HCEC 1CT (cell line): ENCODE data around the gene PHF21A.

Experiments used
- DNase-seq: peaks from one replicate; pipeline ENCODE4 v3.0.0-alpha.2; 2017

PHF21A gene

DNA sequence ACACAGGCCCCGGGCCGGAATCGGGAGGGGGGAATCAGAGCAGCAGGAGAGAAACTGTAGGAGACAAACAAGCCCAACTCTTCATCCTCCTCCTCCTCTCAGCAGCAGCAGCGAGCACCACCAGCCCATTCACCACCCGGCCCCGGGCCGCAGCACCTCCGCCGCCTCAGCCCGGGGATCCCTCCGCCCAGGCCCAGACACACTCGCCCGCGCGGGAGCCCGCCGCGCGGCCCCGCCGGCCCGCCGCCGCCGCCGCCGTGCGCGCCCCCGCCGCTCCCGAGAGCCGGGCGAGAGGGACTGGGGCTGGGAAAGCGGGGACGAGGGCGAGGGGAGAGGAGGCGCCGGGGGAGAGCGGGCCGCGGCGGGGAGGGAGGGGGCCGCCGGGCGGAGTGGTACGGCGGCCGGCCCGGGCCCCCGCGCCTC, at the start of gene PHF21A:
TSS of gene PHF21A (minus strand) at position 154 of the 423 bp plus-strand sequence. CDS start 37,235 bp downstream, outside the sequence.
- peak; percentile 93 for DNase-seq

DNA sequence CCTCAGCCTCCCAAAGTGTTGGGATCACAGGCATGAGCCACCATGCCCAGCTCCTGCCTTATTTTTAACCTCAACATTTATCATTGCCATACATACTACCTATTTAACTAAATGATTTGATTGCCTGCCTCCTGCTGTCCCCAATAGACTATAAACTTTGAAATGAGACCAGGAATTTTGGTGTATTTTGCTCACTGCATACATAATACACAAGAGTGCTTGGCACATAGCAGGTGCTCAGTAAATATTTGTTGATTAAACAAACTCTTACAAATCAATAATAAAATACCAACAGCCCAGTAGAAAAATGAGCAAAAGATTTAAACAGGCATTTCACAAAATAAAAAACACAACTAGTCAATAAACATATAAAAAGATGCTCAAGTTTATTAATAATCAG, 49.5 kb upstream of the PHF21A start:
- no peak for DNase-seq

DNA sequence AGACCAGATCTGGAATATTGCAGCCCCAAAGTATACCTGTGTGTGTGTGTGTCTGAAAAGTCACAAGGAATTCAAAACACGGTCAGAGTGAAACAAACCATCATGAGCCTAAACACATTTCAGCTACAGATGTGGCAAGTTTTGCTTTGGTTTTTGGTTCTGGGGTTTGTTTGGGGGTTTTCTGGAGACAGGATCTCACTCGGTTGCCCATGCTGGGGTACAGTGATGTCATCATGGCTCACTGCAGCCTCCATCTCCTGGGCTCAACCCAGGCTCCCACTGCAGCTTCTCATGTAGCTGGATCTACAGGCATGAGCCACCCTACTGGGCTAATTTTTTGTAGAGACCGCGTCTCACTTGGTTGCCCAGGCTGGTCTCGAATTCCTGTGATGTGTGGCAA, 41.4 kb upstream of the PHF21A start:
- no peak for DNase-seq

DNA sequence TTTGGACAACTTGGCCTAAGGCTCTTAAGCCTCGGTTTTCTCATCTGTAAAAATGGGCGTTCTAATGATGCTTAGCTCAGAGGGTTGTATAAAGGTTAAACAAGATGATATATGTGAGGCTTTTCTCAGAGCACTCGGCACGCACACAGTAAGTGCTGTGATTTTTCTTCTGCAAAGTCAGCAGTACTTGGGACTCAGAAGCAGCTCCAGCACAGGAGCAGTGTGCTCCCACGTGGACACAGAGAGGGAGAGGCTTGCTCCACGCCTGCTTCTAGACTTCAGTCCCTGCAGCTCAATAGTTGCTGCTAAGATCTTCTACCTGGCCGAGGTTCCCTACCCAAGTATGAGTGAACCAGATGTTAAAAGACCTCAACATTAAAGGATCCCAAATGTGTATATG, 39.9 kb upstream of the PHF21A start:
- no peak for DNase-seq

DNA sequence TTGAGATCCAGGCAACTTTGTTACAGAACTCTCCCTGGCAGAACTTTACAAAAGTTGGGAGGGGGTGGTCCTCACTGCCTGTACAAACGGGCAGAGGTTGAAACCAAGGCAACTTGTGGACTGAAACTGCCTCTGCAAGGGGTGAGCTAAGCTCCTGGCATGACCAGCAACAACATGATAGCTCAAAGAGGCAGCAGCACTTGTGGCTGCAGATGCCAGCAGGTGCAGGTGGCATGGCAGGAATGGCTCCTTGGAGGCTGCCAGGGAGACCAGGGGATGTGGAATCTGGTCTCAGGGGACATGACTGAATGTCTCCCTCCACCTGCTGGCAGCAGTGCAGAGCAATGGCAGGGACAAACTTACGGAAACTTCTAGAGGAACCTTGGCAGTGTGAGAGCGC, 38.8 kb upstream of the PHF21A start:
- no peak for DNase-seq

DNA sequence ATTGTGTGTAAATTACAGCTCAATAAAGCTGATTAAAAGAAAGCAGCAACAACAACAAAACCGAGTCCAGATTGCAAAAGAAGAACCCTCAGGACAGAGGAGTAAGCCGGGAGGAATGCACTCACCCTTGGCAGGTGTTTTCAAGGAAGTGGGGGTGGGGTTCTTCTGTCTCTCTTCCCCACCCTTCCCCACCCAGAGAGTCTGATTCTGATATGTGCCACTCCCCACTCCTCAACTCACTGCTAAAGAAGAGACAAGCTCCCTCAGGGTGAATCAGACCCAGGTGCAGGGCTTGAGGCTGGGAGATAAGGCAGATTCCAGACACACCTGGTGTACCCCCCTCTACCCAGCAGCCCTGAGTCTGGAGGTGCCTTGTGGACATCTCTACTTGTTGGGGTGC, 38.4 kb upstream of the PHF21A start:
- DNase-seq: no peak

DNA sequence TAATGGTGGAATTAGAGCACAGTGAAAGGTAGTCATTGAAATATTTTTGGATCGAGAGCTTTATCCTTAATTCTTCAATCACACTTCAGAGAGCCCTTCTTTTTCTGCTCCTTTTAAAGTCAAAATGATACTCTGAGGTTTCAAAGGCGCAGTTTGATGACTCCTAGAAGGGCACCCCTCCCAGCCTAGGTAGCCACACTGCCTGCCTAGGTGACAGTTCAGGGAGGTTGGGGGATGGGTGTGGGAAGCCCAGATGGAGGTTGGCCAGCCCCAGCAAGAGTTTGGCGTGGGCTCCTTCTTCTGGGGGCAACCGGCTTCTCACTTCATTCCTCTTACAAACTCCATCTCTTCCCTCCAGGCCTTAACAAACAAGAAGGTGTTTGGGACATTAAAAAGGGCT, 28.6 kb upstream of the PHF21A start:
- no peak for DNase-seq

DNA sequence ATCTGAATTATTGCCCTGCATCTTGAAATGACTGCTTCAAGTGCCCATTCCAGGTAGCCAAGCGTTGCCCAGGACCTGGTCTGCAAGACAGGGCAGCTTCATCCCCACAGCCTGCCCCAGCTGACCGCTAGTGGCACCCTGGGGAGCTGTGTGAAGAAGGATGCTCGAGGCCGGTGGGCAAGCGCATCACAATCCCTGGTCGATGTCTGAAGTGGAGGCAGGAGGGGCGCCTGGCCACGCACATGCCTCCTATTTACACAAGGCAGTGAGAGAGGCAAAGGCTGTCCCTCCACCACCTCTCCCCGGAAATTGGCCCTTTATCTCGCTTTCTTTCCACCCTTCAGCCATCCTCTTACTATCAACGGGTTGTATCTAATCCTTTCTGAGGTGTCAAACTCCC, 28.1 kb upstream of the PHF21A start:
- DNase-seq: no peak

DNA sequence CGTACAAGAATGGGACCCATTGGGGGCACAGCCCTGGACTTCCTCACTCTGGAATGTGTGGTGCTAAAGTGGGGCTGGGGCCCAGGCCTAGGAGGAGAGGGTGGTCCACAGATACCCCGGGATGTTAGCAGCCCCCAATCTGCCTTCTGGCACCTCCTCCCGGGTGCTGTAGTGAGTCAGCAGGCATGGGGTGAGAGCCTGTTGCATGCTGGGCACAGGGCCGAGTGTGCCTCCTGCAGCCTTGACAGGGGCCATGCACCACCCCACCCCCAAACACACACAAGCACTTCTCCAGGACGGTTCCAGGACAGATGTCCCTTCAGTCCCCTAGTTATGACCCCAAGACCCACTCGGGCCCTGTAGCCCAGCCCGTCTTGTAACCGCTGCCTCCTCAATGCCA, 23.5 kb upstream of the PHF21A start:
- no peak for DNase-seq

DNA sequence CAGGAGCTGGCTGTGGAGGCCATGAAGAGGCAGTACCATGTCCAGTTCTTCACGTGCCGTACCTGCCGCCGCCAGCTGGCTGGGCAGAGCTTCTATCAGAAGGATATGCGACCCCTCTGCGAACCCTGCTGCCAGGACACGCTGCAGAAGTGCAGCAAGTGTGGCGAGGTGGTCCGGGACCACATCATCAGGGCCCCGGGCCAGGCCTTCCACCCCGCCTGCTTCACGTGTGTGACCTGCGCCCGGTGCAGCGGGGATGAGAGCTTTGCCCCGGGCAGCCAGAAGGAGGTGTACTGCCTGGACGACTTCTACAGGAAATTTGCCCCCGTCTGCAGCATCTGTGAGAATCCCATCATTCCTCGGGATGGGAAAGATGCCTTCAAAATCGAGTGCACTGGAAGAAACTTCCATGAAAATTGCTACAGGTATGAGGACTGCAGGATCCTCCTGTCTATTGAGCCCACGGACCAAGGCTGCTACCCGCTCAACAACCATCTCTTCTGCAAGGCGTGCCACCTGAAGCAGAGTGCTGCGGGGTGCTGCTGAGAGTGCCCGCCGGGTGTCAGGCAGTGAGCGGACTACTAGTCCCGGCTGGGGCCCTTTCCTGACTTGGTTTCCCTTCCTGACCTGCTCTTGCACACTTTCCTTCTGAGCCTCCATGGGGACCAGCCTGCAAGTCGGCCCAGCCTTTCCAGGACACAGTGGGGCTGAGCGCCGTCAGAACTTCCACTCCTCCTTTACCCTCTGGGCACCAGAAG, 22.0 kb upstream of the PHF21A start:
- no peak for DNase-seq

DNA sequence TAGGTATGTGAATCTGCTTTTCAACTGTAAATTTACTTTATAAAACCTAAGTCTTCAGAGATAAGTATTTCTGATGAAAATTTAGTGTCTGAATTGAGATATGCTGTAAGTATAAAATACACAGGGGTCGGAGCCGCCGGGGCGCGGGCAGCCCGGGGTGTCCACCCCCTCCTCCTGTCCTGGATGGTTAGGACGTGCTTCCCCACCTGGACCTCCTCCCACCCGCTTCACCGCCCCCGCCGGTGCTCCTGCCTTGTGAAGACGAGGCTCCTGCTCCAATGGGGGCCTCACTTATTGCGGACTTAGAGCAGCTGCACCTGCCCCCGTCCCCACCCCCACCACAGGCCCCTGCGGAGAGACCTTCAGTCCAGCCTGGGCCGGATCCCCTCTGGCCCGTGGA, 21.3 kb upstream of the PHF21A start:
- DNase-seq: no peak

DNA sequence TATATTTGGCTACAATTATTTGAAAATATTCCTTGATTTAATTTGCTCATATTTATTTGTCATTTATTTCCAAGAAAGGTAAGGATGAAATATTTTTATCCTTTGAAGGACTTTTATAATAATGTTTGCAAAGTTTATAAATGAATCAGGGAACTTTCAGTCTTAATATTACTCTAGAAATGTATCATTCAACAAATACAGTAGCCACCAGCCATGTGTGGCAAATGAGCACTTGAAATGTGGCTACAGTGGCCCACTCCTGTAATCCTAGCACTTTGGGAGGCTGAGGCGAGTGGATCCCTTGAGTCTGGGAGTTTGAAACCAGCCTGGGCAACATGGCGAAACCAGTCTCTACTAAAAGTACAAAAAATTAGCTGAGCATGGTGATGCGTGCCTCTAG, 20.3 kb upstream of the PHF21A start:
- DNase-seq: no peak

DNA sequence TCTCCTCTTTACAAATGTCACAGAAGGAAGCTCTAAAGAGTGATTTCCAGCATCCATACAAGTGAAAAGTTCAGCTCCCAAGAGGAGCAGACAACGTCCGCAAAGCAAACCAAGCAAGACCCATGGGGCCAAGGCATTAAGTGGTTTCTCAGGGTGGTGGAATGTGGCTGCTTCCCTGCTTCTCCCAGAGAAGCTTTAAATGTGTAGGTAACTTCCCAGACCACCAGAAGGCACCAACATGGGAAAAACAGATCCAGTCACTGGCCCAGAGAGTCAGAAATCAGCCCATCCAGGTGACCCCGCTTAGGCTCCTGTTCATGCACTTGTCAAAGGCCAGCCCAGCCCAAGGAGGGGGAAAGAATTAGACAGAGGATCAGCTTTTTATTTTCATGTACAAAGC, 13.3 kb upstream of the PHF21A start:
- no peak for DNase-seq

DNA sequence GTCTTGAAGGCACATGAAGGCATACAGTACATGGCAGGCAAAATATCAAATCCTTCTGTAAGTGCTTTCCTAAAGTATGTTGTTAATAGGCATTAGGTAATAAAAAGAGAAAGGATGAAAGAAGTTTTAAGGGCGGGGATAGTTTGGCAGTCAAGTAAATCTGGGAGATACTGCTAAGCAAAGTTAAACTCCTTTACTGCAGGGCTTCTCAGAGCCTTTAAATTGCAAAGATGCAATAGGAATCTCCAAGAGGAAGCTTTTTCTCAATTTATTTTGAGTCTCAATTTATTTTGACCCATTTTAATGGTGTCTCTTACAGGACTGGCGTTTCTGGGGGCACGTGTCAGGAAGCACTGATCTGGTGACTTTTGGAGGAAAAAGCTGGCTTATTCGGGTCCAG, 12.8 kb upstream of the PHF21A start:
- DNase-seq: no peak

DNA sequence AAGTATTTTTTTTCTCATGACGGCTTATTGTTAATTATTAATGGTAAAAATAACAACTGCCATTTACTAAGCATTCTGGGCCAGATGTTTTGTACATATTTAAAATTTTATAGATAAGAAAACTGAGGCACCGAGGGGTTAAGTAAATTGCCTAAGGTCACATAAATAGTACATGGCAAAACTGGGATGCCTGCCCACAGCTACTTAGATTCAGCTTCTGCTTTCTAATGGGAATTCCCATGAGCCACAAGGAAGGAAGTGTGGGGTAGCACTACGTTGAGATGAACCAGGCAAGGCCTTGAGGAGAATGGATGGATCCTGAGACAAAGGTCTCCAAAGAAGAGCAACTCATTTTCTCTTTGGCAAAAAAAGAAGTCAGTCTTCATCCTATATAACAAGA, 11.9 kb upstream of the PHF21A start:
- DNase-seq: no peak

DNA sequence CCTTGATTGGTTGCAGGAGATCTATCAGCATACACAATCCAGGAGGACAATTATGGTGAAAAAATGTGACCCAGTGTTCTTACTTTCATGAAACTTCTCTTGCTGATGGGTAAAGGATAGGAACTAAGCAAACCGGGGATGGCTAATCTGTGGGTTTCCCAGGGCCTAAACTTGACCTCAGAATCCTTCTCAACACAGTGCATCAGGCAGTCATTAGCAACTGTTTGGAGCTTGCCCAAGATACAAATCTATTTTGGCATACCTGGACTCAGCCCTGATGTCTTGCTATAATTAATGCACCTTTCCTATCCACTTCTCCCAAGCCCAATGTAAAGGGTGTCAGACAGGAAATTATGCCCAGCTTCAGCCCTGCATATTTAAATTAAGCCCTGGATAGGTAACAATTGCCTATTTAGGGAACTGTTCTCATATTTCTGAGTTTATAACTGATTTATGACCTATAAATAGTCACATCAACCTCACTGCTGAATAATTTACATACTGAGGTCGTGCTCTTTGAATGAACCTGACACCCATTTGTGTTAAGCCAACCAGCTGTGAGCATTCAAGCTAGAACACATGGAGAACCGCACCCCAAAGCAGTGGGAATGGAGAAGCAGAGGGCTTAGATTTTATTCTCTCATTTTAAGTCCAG, 9.2 kb upstream of the PHF21A start:
- DNase-seq: no peak

DNA sequence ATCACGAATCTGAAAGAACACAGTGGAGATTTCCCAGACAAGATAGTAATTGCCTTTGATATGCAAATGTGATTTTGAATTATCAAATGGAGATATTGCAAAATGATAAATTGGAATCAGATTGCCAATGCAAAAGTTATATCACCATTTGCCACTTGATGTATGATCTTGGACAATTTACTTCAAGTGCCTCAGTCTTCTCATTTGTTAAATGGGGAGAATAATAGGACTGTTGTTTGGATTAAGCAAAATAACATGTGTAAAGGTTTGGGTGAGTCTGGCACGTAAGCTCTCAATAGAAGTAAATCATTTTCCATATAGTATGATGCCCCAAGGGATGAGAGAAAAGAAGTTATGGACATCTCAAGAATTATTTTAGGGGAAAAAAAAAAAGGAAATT, 7.9 kb upstream of the PHF21A start:
- no peak for DNase-seq

DNA sequence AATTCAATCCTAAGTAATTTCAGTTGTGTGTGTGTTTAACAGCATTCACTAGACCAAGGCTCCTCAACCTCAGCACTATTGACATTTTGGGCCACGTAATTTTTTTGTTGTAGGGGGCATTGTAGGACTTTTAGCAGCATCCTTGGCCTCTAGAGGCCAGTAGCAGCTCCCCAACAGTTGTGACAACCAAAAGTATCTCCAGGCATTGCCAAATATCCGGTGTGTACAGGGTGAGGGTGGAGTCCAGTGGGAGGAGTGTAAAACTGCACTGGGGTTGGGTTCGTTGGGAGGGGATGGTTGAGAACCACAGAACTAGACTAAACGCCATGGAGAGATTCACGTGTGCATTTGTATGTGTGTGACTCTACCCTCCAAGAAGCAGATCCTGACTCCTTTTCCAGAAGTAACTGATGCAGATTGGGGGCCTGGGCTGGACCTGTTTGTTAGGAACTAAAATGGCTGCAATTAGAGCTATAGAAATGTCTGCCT, 5.9 kb upstream of the PHF21A start:
- DNase-seq: peak; percentile 90

DNA sequence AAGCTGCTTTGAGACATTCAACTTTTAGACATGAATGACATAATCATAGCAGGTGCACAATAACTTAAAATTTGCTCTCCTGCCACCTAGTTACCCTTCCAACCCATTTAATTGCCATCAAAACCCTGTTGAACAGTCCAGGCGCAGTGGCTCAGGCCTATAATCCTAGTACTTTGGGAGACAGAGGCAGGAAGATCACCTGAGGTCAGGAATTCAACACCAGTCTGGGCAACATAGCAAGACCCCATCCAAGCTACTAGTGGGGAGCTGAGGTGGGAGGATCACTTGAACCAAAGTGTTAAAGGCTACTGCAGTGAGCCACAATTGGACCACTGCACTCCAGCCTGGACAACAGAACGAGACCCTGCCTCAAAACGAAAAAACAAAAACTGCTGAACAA, 4.0 kb upstream of the PHF21A start:
- DNase-seq: no peak

DNA sequence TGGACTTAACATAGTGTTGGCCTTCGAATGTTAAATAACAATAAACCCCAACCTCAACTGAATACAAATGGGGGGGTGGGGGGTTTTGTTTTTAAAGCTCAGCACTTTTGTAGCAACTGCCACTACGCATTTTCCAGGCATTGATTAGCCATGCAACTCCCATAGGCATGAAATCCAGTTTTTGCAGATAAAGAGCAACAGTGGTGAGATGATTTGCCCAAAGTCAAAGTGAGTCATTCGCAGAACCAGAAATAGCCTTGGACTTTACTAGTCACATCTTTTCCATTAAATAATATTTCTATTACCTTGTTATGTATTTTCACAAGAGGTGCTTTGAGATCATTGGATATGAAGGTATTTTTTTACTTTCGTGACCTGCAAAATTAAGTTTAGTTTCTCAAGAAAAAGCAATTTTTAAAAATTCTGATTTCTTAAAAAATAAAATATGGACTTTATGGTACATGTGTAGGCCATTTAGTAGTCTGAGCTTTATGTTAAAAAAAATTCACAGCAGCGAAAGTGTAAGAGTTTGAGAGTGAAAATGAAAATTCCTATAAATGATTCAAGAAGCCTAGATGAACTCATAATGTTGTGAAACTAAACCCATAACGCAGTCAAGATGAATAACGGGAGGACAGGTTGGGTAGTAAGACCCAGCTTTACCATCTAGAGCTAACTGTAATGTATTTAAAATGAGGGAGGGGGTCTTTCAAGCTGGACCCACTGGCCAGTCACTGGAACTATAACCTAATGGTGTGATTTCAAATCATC, 1.9 kb upstream of the PHF21A start:
- DNase-seq: peak; percentile 37

DNA sequence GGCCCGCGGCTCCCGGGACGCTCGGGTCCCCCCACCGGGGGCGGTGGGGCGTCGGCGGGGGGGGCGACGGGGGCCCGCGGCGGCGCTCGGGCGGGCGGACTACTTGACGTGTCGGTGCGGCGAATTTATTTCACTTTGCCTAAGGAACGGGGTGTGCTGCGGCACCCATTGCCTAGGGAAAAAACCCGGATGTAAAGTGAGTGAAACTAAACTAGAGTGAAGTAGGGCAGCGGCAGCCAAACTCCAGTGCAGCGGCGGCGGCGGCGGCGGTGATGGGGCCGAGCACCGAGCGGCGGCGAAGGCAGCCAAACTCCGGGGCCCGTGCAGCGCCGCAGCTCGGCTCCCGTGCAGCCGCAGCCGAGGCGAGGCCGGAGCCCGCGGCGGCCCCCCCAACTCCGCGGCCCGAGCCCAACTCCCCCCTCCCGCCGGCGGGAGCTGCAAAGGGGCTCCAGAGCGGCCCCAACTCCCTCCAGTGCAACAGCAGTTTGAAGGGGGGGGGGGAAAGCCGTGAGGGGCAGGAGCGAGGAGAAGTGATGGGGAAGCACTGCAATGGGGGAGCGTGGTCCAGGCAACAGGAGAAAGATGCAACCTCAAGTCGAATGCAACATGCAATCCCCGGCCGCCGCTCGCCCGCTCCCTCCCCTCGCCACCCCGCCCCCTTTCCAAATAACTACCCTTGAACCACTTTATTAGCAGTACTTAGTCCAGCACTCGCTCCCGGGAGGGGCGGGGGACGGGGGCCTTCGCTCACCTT, 647 bp upstream of the PHF21A start:
- DNase-seq: peak; percentile 95

DNA sequence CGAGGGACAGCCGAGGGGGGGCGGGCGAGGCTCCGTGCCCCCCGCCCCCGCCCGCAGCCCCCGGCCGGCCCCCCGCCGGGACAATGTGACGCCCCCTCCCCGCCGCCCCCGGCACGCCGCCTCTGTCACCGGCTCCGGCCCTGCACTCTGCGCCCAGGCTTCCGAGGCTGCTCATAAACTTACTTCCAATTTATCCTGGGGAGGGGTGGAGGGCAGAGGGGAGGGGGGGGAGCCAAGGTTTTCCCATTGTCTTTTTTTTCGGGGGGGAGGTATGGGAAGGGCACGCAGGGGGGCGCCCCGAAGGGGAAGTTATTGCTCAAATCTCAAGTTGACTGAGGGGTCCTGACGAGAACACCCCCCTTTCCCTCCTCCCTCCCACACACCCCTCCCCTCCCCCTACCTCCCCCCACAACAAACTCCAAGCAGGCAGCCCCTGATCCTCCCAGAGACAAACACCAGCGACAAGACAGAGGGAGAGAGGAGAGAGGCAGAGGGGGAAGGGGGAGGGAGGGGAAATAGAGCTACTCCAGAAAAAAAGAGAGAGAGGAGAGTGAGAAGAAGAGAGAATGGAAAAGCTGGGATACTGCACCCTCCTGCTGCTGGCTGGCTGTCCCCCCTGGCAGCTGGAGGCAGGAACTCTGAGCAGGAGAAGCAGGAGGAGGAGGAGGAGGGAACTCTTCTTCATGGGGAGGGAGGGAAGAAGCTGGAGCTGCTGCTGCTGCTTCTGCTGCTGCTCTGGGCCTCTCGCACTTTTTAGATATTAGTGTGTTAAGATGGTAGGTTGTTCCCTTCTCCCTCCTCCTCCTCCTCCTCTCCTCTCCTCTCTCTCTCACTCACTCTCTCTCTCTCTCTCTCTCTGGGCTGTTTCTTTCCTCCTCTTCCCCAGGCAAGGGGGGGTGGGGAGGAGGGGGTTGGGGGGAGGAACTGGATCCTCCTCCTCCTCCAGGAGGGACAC, 631 bp downstream of the PHF21A start:
- peak; percentile 76 for DNase-seq
